Measurements from ENCODE around the gene CDK13. TPM values are rescaled to one million over a fixed set of nuclear protein-coding genes. Genes with fewer than 3 reads are reported as not detected.

Gene CDK13
- total RNA-seq, 1 experiment from 2014 or later = 52.2 TPM

- Histone ChIP-seq H3K79me1 (ENCODE audit: insufficient read depth, low read depth, low read length, poor library complexity, severe bottlenecking) (no peaks in the 10 kb centered on the region), H2AFZ (ENCODE audit: low read length) (no peak within 1 kb of the TSS), H2BK12ac (ENCODE audit: insufficient read length, low read depth, low read length) (no peak within 1 kb of the TSS), H4K20me1 (ENCODE audit: control insufficient read depth, insufficient read depth, insufficient read length) (no peaks in the 10 kb centered on the region), H3K4ac (ENCODE audit: low read depth, low read length) (no peak within 1 kb of the TSS), H2BK20ac (ENCODE audit: low read depth, low read length, poor library complexity, severe bottlenecking) (no peak within 1 kb of the TSS), H3T11ph (ENCODE audit: low read length) (no peak within 1 kb of the TSS), H2BK5ac (ENCODE audit: insufficient read length, low read length) (no peak within 1 kb of the TSS), H3K18ac (ENCODE audit: insufficient read length, low read depth, low read length) (peak within 1 kb of the TSS; percentile 61), H3K56ac (ENCODE audit: insufficient read length, low read depth, low read length) (no peak within 1 kb of the TSS), H2BK120ac (ENCODE audit: low read depth, low read length, poor library complexity, severe bottlenecking) (no peak within 1 kb of the TSS), H3K23ac (ENCODE audit: insufficient read length, low read depth, low read length) (no peak within 1 kb of the TSS), H4K91ac (ENCODE audit: insufficient read length, low read depth, low read length) (no peak within 1 kb of the TSS), H4K8ac (replicated peaks; ENCODE audit: insufficient read length, low read depth, low read length) (no peak within 1 kb of the TSS), H3K79me2 (ENCODE audit: insufficient read depth, low read length) (peaks cover 7% of the 10 kb centered on the region; the same call in 1 of the 2 replicates), H3K9ac (ENCODE audit: extremely low read depth, insufficient read length, low read length) (peak within 1 kb of the TSS; percentile 80), H3K27me3 (ENCODE audit: insufficient read depth, low read length) (no peaks in the 10 kb centered on the region; the same call in 1 of the 2 replicates), H3K27ac (ENCODE audit: insufficient read length, low read depth, low read length) (peak within 1 kb of the TSS; percentile 61), H2BK15ac (ENCODE audit: low read depth, low read length) (no peak within 1 kb of the TSS), H3K14ac (ENCODE audit: insufficient read depth, low read length) (peak within 1 kb of the TSS; percentile 75), H3K23me2 (ENCODE audit: insufficient read length, low read depth, low read length, poor library complexity, severe bottlenecking) (no peaks in the 10 kb centered on the region), H3K9me3 (ENCODE audit: control insufficient read depth, low read depth, low read length) (no peaks in the 10 kb centered on the region), H3K4me1 (ENCODE audit: insufficient read depth, low read length) (no peaks in the 10 kb centered on the region), H3K4me2 (ENCODE audit: insufficient read depth, insufficient read length, low read length) (peak within 1 kb of the TSS; percentile 65), H4K5ac (ENCODE audit: insufficient read length, low read depth, low read length) (no peak within 1 kb of the TSS), H2AK5ac (ENCODE audit: insufficient read length, low read length) (no peak within 1 kb of the TSS)
- Mint-ChIP-seq H3K9me3 (no peaks in the 10 kb centered on the region; a peak in 1 of 5 replicates), H3K27me3 (ENCODE audit: low read depth) (peaks cover 16% of the 10 kb centered on the region), H3K27ac (peak within 1 kb of the TSS; percentile 96 to 100 (median 97)), H3K4me1 (peaks cover 11 to 12% of the 10 kb centered on the region in 2 experiments), H3K36me3 (ENCODE audit: insufficient read depth in 1 of 3, low read depth in 3 of 3) (peaks cover 0 to 11% (median 2%) of the 10 kb centered on the region in 3 experiments; a peak in 3 of 7 replicates), H3K4me3 (peak within 1 kb of the TSS; percentile 94 to 96)
- no CpG with 5 or more reads among the region's 75 CpGs for WGBS (ENCODE audit: extremely low coverage, insufficient read length, low lambda C conversion rate)
- peak; percentile 99 for TF ChIP-seq CTCF (conservative IDR thresholded peaks at IDR 0.05)
- DNase-seq = peak; percentile 86
Measured at GRCh38 chr7:40134428-40135316, 184.6 kb downstream of the CDK13 start, which contains the start of the genes MPLKIP and SUGCT. Gene MPLKIP (minus strand): TSS chr7:40134622. CDS start chr7:40134567, 55 bp downstream. Gene SUGCT (plus strand): TSS chr7:40135005.
